HCT116 (cell line): Measurements from ENCODE around the gene DIDO1. TPM values are rescaled to one million over a fixed set of nuclear protein-coding genes. Genes with fewer than 3 reads are reported as not detected.
A peak's percentile ranks its signal among the peaks of the same experiment; 100 is the strongest.

Experiments
- ATAC-seq: fragments of 200-7000 bp; cut with Tn5 transposase; 2 replicates; pipeline ENCODE4 v1.9.1; 2020; ENCODE audit warnings: mild to moderate bottlenecking, moderate library complexity
- BruUV-seq: library from RNA; stranded (reverse); fragments of 400-500 nt; replicated peaks from 2 replicates; lab custom pipeline; 2021; lab: Mats Ljungman, UMichigan
- CTCF ChIA-PET: fragments of 300-600 bp; sonication (Branson Sonifier 250); formaldehyde crosslinking; loops from one replicate; lab custom pipeline; 2021; ENCODE audit warnings: antibody characterized with exemption; lab: Charles Lee
- POLR2A ChIA-PET: fragments of 300-600, 350-600 bp; sonication (Branson Sonifier 250); formaldehyde crosslinking; loops from one replicate; lab custom pipeline; 2021; ENCODE audit warnings: antibody characterized with exemption; lab: Charles Lee
- RAD21 ChIA-PET, 2 experiments: fragments of 300-600 bp; sonication (Branson Sonifier 250); formaldehyde crosslinking; loops; one replicate each; lab custom pipeline; 2023; ENCODE audit warnings: low total read pairs in 2 of 2; ENCODE audit not compliant: uncharacterized antibody in 2 of 2, unreplicated experiment in 2 of 2, low non-redundant PET in 1 of 2; lab: Charles Lee
- DNase-seq: peaks from one replicate; pipeline ENCODE4 v3.0.0-alpha.2; 2010; ENCODE audit warnings: low read depth, low spot score
- H2AFZ ChIP-seq: fragments of 200-600 bp; shearing (Covaris generic), sonication (generic); 2 replicates; pipeline ENCODE4 v1.6.1; 2017; ENCODE audit warnings: low read depth, mixed run types, mixed read lengths, antibody characterized with exemption, low read length; ENCODE audit not compliant: poor library complexity, severe bottlenecking
- H3K27ac ChIP-seq: 2 replicates; pipeline ENCODE4 v1.5.1; 2012; ENCODE audit warnings: low read depth, low read length
- H3K27me3 ChIP-seq: fragments of 200-600 bp; sonication (generic); 2 replicates; pipeline ENCODE4 v1.6.1; 2016; ENCODE audit warnings: mixed run types, low read length, mixed read lengths; ENCODE audit not compliant: insufficient read depth
- H3K36me3 ChIP-seq, 2 experiments: fragments of 200-500 bp in 1 of 2; fragments of 200-600 bp in 1 of 2; sonication (Bioruptor generic) in 1 of 2; sonication (generic) in 1 of 2; 2 replicates each; pipeline versions ENCODE4 v1.5.1 to v1.6.1; 2014 to 2016; ENCODE audit warnings: low read length in 2 of 2, inconsistent platforms in 1 of 2, mixed read lengths in 1 of 2, mixed run types in 1 of 2; ENCODE audit not compliant: insufficient read depth in 2 of 2, control insufficient read depth in 1 of 2
- H3K4me1 ChIP-seq, 2 experiments: fragments of 200-600 bp in 1 of 2; sonication (generic) in 1 of 2; 2 replicates each; pipeline versions ENCODE4 v1.5.1 to v1.6.1; 2012 to 2017; ENCODE audit warnings: low read length in 2 of 2, inconsistent platforms in 1 of 2, mild to moderate bottlenecking in 1 of 2, mixed read lengths in 1 of 2, mixed run types in 1 of 2, moderate library complexity in 1 of 2; ENCODE audit not compliant: insufficient read depth in 2 of 2, control insufficient read depth in 1 of 2
- H3K4me2 ChIP-seq: fragments of 200-600 bp; sonication (generic); 2 replicates; pipeline ENCODE4 v1.6.1; 2017; ENCODE audit warnings: mixed run types, low read length, mixed read lengths
- H3K4me3 ChIP-seq, 2 experiments: fragments of 200-600 bp in 1 of 2; sonication (generic) in 1 of 2; replicated peaks in 1 of 2; 2 replicates each; pipeline ENCODE4 v1.5.1; 2011 to 2016; ENCODE audit warnings: low read length in 2 of 2, control low read depth in 1 of 2, low read depth in 1 of 2, mild to moderate bottlenecking in 1 of 2, mixed read lengths in 1 of 2, mixed run types in 1 of 2
- H3K79me2 ChIP-seq: fragments of 200-600 bp; sonication (generic); 2 replicates; pipeline ENCODE4 v1.6.1; 2017; ENCODE audit warnings: mild to moderate bottlenecking, mixed run types, low read length, moderate library complexity, mixed read lengths; ENCODE audit not compliant: insufficient read depth
- H3K9ac ChIP-seq: fragments of 200-600 bp; sonication (generic); 2 replicates; pipeline ENCODE4 v1.6.1; 2016; ENCODE audit warnings: low read length, mixed read lengths
- H3K9me2 ChIP-seq: fragments of 200-600 bp; sonication (generic), shearing (Covaris generic); 2 replicates; pipeline ENCODE4 v1.6.1; 2017; ENCODE audit warnings: mixed run types, mild to moderate bottlenecking, moderate library complexity; ENCODE audit not compliant: insufficient read depth
- H3K9me3 ChIP-seq, 2 experiments: fragments of 200-500 bp in 1 of 2; fragments of 200-600 bp in 1 of 2; sonication (Bioruptor generic) in 1 of 2; sonication (generic) in 1 of 2; 2 replicates each; pipeline ENCODE4 v1.6.1; 2014 to 2017; ENCODE audit warnings: low read length in 2 of 2, mixed read lengths in 2 of 2, inconsistent platforms in 1 of 2, low read depth in 1 of 2, mild to moderate bottlenecking in 1 of 2, mixed run types in 1 of 2, moderate library complexity in 1 of 2; ENCODE audit not compliant: control insufficient read depth in 1 of 2, insufficient read depth in 1 of 2
- H4K20me1 ChIP-seq: fragments of 200-600 bp; sonication (generic), shearing (Covaris generic); 2 replicates; pipeline ENCODE4 v1.6.1; 2017; ENCODE audit warnings: mixed run types, mild to moderate bottlenecking, moderate library complexity; ENCODE audit not compliant: insufficient read depth
- ELF1 ChIP-seq: IDR thresholded peaks from 2 replicates; pipeline ENCODE4 v1.6.1; 2012; ENCODE audit warnings: low read depth, borderline replicate concordance
- EZH2 ChIP-seq: fragments of 200-600 bp; sonication (generic); IDR thresholded peaks from 2 replicates; pipeline ENCODE4 v1.6.1; 2017; ENCODE audit warnings: antibody characterized with exemption, mixed run types
- EZH2phosphoT487 ChIP-seq: fragments of 200-600 bp; IDR thresholded peaks from 2 replicates; pipeline ENCODE4 v1.6.1; 2018; ENCODE audit warnings: antibody characterized with exemption, borderline replicate concordance
- JUND ChIP-seq: IDR thresholded peaks from 2 replicates; pipeline ENCODE4 v1.6.1; 2012
- POLR2AphosphoS5 ChIP-seq: IDR thresholded peaks from 2 replicates; pipeline ENCODE4 v1.6.1; 2011; ENCODE audit warnings: mild to moderate bottlenecking, low read depth, low read length, moderate library complexity
- RAD21 ChIP-seq: IDR thresholded peaks from 2 replicates; pipeline ENCODE4 v1.6.1; 2012; ENCODE audit warnings: low read depth, mild to moderate bottlenecking
- SIN3A ChIP-seq: IDR thresholded peaks from 2 replicates; pipeline ENCODE4 v1.6.1; 2012; ENCODE audit warnings: low read depth
- SP1 ChIP-seq: IDR thresholded peaks from 2 replicates; pipeline ENCODE4 v1.6.1; 2012; ENCODE audit warnings: low read depth
- TCF7L2 ChIP-seq: IDR thresholded peaks from 2 replicates; pipeline ENCODE4 v1.7.0; 2011; ENCODE audit warnings: borderline replicate concordance, inconsistent platforms; ENCODE audit not compliant: insufficient read depth, insufficient read length; ENCODE audit errors: extremely low read depth
- intact Hi-C: fragments of 100-400 bp; cut with micrococcal nuclease; formaldehyde crosslinking; loops from 2 replicates; pipeline ENCODE4 v1.10.0; 2022
- total RNA-seq: library from RNA; stranded (reverse); gene quantifications from one replicate; pipeline ENCODE4 v1.2.1, GENCODE V29; 2021; ENCODE audit not compliant: unreplicated experiment
- TF ChIP-seq, protein P1 (sequence below): IDR thresholded peaks from 2 replicates; pipeline ENCODE4 v1.6.1; 2011; ENCODE audit warnings: mild to moderate bottlenecking, low read length, moderate library complexity; ENCODE audit not compliant: insufficient replicate concordance; ENCODE audit errors: extremely low read depth
- TF ChIP-seq, protein P2 (sequence below): IDR thresholded peaks from 2 replicates; pipeline ENCODE4 v1.6.1; 2012; ENCODE audit warnings: low read depth
- TF ChIP-seq, protein P3 (sequence below): IDR thresholded peaks from 2 replicates; pipeline ENCODE4 v1.6.1; 2012

The DIDO1 gene
- total RNA-seq, 1 experiment from 2014 or later: 41.4 TPM

DNA sequence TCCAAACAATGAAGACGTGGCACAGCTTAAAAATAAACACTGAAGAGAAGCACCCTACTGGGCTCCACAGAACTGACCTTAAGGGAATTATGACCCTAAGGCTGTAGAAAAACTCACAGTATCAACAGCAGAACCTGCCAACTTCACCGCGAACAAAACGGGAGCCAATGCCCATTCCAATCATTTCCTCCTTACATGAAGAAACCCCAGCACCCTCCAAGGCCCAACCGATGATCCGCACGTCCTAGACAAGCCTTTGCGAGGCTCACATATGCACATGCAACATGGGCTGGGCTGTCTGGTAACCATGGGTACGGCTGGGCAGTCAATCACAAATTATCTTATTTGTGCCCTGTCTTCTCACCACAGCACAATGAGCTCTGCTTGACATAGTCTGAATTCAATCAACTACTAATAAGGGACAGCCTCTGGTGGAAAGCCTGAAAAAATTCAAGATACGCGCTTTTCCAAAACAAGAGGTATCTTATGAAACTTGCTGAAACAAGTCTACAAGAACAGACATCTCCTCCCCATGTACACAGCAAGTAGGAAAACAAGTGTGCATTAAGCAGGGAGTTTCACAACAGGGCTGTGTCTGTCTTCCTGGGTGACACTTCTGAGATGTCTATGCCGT is 1.7 kb downstream of the DIDO1 start:
- peak overlapping the region; percentile 96 for H3K9ac ChIP-seq
- peaks cover 52% of the 10 kb centered on the region for H4K20me1 ChIP-seq
- peaks cover 99% of the 10 kb centered on the region for H3K79me2 ChIP-seq
- H3K9me3 ChIP-seq: no peaks in the 10 kb centered on the region
- no peak overlapping the region for H2AFZ ChIP-seq
- TF ChIP-seq POLR2AphosphoS5 (no peak), ELF1 (no peak), EZH2phosphoT487 (no peak), SP1 (no peak), JUND (no peak), SIN3A (no peak), EZH2 (no peak), TCF7L2 (no peak), RAD21 (no peak)
- TF ChIP-seq, protein P1, sequence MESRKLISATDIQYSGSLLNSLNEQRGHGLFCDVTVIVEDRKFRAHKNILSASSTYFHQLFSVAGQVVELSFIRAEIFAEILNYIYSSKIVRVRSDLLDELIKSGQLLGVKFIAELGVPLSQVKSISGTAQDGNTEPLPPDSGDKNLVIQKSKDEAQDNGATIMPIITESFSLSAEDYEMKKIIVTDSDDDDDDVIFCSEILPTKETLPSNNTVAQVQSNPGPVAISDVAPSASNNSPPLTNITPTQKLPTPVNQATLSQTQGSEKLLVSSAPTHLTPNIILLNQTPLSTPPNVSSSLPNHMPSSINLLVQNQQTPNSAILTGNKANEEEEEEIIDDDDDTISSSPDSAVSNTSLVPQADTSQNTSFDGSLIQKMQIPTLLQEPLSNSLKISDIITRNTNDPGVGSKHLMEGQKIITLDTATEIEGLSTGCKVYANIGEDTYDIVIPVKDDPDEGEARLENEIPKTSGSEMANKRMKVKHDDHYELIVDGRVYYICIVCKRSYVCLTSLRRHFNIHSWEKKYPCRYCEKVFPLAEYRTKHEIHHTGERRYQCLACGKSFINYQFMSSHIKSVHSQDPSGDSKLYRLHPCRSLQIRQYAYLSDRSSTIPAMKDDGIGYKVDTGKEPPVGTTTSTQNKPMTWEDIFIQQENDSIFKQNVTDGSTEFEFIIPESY: no peak
- TF ChIP-seq, protein P2, sequence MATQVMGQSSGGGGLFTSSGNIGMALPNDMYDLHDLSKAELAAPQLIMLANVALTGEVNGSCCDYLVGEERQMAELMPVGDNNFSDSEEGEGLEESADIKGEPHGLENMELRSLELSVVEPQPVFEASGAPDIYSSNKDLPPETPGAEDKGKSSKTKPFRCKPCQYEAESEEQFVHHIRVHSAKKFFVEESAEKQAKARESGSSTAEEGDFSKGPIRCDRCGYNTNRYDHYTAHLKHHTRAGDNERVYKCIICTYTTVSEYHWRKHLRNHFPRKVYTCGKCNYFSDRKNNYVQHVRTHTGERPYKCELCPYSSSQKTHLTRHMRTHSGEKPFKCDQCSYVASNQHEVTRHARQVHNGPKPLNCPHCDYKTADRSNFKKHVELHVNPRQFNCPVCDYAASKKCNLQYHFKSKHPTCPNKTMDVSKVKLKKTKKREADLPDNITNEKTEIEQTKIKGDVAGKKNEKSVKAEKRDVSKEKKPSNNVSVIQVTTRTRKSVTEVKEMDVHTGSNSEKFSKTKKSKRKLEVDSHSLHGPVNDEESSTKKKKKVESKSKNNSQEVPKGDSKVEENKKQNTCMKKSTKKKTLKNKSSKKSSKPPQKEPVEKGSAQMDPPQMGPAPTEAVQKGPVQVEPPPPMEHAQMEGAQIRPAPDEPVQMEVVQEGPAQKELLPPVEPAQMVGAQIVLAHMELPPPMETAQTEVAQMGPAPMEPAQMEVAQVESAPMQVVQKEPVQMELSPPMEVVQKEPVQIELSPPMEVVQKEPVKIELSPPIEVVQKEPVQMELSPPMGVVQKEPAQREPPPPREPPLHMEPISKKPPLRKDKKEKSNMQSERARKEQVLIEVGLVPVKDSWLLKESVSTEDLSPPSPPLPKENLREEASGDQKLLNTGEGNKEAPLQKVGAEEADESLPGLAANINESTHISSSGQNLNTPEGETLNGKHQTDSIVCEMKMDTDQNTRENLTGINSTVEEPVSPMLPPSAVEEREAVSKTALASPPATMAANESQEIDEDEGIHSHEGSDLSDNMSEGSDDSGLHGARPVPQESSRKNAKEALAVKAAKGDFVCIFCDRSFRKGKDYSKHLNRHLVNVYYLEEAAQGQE: no peak
- TF ChIP-seq, protein P3, sequence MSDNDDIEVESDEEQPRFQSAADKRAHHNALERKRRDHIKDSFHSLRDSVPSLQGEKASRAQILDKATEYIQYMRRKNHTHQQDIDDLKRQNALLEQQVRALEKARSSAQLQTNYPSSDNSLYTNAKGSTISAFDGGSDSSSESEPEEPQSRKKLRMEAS: no peak
- BruUV-seq: no TSS peak
- DNase-seq (no peak), ATAC-seq (no peak)
- CTCF ChIA-PET: no interaction called here
- RAD21 ChIA-PET: no interaction called here
- H3K4me1 ChIP-seq: peaks cover 48 to 71% of the 10 kb centered on the region in 2 experiments
- POLR2A ChIA-PET: no interaction called here
- no peaks in the 10 kb centered on the region for H3K9me2 ChIP-seq
- peaks cover 0 to 3% of the 10 kb centered on the region in 2 experiments; a peak in 1 of 4 replicates for H3K36me3 ChIP-seq
- no peaks in the 10 kb centered on the region for H3K27me3 ChIP-seq
- intact Hi-C loops: no loop called here
- H3K4me3 ChIP-seq: peak overlapping the region; percentile 71 to 89
- peak overlapping the region; percentile 75 for H3K4me2 ChIP-seq
- peak overlapping the region; percentile 94 for H3K27ac ChIP-seq
